Left cardiac atrium (tissue), 4 donors: ENCODE data around the gene SLC13A4. TPM values are rescaled to one million over a fixed set of nuclear protein-coding genes. Genes with fewer than 3 reads are reported as not detected.
A peak's percentile ranks its signal among the peaks of the same experiment; 100 is the strongest.
"Not testable (repeated sequence)": the region's sequence is repeated elsewhere in the genome, so short reads cannot be mapped to it uniquely, and the experiment has no call there.

ENCODE experiments used
- ATAC-seq, 2 donors: fragments of 200-7000 bp; cut with Tn5 transposase; one replicate each; pipeline ENCODE4 v1.9.1; 2020; ENCODE audit warnings: mild to moderate bottlenecking in 2 of 2, moderate library complexity in 2 of 2
- DNase-seq: peaks from one replicate; pipeline ENCODE4 v3.0.0-alpha.2; 2020
- intact Hi-C, 2 donors: fragments of 100-400 bp; cut with DNase I; formaldehyde crosslinking; loops; one replicate each; pipeline versions ENCODE4 v1.14.1 to v1.15.1; 2022 to 2023
- total RNA-seq, 2 donors: library from RNA; stranded (reverse); fragmentation: NEBNext Ultra II Directional; extraction: Animal tissue kit (Norgen Biotek cat#: 25700); gene quantifications; one replicate each; pipeline ENCODE4 v1.2.1, GENCODE V29; 2021
- donor health status: DM: no; HTN: yes; CAD: no.
- donor health status: DM: no; HTN: yes; CAD: no; lungs with severe emphysema.
- donor health status: DM: yes; HTN: yes; CAD: no.
- donor health status: Dilated cardiomyopathy.

SLC13A4 gene
- total RNA-seq, 2 donors from 2014 or later = not detected

GRCh38 chr7:135647755-135648154, 80.2 kb downstream of the SLC13A4 start:
- intact Hi-C loops = loop anchor here (5.0 kb wide), 1 partner anchor 370 kb away; no protein-coding TSS in a partner anchor
- DNase-seq (no peak), ATAC-seq (no peak)

- DNase-seq (no peak), ATAC-seq (peak; percentile 41 to 78)
- intact Hi-C loops = loop anchor here (5.0 kb wide), 1 partner anchor 368 kb away; no protein-coding TSS in a partner anchor
These were observed 82.6 kb downstream of the SLC13A4 start for GRCh38 chr7:135645296-135645904.

GRCh38 chr7:135644729-135645128, 83.3 kb downstream of the SLC13A4 start:
- ATAC-seq (no peak), DNase-seq (no peak)
- intact Hi-C loops = loop anchor here (5.0 kb wide), 1 partner anchor 367 kb away; no protein-coding TSS in a partner anchor

GRCh38 chr7:135644154-135644553, 83.8 kb downstream of the SLC13A4 start:
- no peak for DNase-seq
- intact Hi-C loops = no loop called here
- no peak for ATAC-seq

- DNase-seq, intact Hi-C loops, ATAC-seq: not testable (repeated sequence)
These were observed 88.3 kb downstream of the SLC13A4 start for GRCh38 chr7:135639690-135640089.

GRCh38 chr7:135634191-135634878, 93.7 kb downstream of the SLC13A4 start:
- ATAC-seq = no peak
- intact Hi-C loops = no loop called here

More at GRCh38 chr7:135634191-135634878, 93.7 kb downstream of the SLC13A4 start:
- no peak for DNase-seq

Other genes with a start within 250 kb of the SLC13A4 start
- 10 to 100 TPM; 25.0 to 28.0 TPM for gene CNOT4, start 218.1 kb downstream of the SLC13A4 start, total RNA-seq
- 10 to 100 TPM; 18.6 to 26.0 TPM for gene NUP205, start 170.3 kb downstream of the SLC13A4 start, total RNA-seq
- 10 to 100 TPM; 22.3 to 24.9 TPM for gene STMP1, start 65.7 kb downstream of the SLC13A4 start, total RNA-seq
- gene FAM180A, start 20.6 kb upstream of the SLC13A4 start, total RNA-seq = 1 to 10 TPM; 2.0 to 3.6 TPM
- 100 to 1,000 TPM in 1 of 2 donors, 10 to 100 TPM in 1; 82.1 to 113 TPM for gene MTPN, start 249.2 kb upstream of the SLC13A4 start, total RNA-seq